GM19240 (cell line): Measurements from ENCODE around the gene IL6ST.

ENCODE experiments used
- DNase-seq: peaks from one replicate; pipeline ENCODE4 v3.0.0; 2011; ENCODE audit warnings: low spot score; ENCODE audit not compliant: insufficient read length

The IL6ST gene

DNA sequence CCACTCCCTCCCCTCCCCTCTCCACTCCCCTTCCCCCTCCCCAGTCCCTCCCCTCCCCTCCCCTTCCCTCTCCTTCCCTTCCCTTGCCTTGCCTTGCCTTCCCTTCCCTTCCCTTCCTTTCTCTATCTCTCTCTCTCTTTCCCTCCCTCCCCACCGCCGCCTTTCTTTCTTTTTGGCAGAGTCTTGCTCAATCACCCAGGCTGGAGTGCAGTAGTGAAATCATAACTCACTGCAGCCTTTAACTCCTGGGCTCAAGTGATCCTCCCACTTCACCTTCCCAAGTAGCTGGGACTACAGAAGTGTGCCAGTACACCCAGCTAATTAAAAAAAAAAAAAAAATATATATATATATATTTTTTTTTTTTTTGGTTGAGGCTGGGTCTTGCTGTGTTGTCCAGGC lies 98.1 kb downstream of the IL6ST start:
- DNase-seq: no peak

DNA sequence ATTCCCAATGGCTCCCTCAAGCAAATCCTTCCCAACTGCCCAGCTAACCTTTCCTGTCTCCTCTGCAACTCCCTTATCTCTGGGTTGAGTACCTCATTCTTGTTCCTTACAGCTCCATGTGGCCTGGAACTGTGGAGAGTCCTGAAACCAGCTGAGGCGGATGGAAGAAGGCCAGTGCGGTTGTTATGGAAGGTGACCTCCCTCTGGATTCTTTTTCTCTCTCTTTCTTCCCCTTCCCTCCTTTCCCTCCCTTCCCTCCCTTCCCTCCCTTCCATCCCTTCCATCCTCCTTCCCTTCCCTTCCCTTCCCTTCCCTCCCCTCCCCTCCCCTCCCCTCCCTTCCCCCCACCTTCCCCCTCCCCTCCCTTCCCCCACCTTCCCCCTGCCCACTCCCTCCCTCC lies 98.5 kb downstream of the IL6ST start:
- no peak for DNase-seq

DNA sequence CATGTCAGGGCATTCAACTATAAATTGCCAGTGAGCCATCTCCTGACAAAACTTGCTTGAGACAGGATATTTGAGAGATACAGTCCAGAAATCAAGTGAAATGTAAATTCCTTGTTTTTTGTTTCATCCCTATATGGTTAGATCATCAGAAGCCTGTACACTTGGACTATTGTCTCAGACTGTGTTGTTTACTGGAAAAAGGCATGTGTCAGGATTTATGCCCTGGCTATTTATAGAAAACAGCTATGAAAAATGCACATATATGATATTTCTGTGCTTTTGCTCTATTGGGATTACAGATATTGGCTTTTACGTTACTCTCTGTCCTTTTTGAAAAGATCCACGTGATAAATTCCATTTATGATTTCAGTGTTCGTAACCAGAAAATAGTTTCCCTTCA lies 99.4 kb downstream of the IL6ST start:
- DNase-seq: no peak

DNA sequence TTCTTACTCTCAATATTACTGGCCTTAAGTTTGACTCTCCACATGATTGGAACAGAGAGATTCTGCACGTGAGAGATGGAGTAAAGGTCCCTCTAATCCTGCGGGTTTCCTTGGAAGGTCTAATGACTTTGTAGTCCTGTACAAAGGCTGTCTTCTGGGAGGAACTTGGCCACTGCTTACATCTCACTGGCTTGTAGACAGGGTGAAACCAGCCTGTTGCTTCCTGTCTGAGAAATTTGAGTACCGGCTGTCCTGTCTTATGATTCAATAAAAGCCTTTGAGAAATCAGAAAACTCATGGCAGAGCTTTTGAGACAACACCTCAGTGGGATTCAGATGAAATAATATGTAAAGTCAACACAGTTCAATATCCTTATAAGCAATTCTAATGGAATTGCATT lies 100.6 kb downstream of the IL6ST start:
- no peak for DNase-seq

DNA sequence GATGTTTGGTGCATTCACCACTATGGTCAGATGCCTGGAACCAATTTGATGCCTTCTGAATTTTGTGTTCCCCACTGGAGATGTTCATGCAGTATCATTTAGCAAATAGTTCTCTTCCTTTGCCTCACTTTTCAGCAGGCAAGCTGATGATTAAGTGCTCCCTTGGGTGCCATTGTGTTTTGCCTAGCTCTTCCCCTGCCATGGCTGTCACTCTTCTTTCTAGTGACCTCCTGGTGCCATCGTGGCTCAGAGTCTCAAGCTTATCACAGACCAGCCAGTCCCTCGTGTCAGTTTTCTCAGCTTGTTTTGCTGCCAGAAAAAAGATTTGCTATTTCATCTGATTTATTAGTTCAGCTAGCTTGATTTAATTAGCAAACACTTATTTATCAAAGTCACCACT lies 102.3 kb downstream of the IL6ST start:
- no peak for DNase-seq

DNA sequence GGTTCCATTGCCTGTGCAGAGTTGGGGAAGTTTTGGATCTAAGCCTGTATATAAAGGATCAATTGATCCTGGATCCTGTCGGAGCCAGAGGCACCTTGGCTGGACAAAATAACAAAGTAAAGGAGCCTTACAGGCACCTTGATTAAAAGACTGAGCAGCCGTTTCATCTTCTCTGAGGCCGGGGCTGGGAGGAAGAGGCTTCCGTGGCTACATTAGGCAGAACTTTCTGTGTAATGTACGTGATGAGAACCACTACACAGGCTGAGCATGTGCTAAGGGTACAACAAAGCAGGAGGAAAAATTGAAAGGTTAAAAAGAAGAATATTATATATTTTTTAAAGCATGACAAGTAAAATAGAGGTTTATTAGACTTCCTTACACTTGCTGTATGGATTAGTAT lies 106.6 kb downstream of the IL6ST start:
- no peak for DNase-seq

DNA sequence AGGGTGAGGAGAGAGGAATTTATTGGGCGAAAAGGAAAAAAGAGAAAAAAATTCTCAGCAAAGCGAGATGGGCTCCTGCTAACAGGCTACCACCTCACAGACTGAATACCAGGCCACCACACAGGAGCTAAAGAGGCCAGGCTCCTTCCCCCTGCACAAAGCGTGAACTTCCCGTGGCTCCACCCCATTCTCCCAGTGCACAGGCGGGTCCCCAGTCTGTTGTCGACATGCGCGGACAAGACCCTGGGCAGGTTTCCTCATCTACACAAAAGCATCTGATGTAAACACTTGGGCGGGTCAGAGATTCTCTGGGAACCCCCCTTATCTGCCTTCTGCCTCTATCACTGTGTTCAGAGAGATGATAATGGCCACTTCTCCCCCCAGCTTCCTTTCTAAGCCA lies 109.4 kb downstream of the IL6ST start:
- no peak for DNase-seq
